B cell (primary cell): ENCODE results near the gene SCN8A.

Experiments used
- CTCF ChIP-seq: fragments of 200-600 bp; IDR thresholded peaks from one replicate; pipeline ENCODE4 v1.8.0; 2022; ENCODE audit warnings: antibody characterized with exemption, mild to moderate bottlenecking
- EZH2 ChIP-seq: IDR thresholded peaks from 2 replicates; pipeline ENCODE4 v1.6.1; 2012; ENCODE audit warnings: borderline replicate concordance, low read depth, mild to moderate bottlenecking, moderate library complexity, low read length; ENCODE audit not compliant: insufficient read depth, poor library complexity, severe bottlenecking

GRCh38 chr12:51636581-51636980 is 45.5 kb downstream of the SCN8A start:
- no peak for TF ChIP-seq CTCF
- no peak for TF ChIP-seq EZH2
